Smooth muscle cell of the brain vasculature (primary cell): ENCODE results near the gene AFAP1L1.

Experiments
- DNase-seq: peaks from one replicate; pipeline ENCODE4 v3.0.0-alpha.2; 2012; ENCODE audit warnings: low read depth, low spot score

AFAP1L1 gene

DNA sequence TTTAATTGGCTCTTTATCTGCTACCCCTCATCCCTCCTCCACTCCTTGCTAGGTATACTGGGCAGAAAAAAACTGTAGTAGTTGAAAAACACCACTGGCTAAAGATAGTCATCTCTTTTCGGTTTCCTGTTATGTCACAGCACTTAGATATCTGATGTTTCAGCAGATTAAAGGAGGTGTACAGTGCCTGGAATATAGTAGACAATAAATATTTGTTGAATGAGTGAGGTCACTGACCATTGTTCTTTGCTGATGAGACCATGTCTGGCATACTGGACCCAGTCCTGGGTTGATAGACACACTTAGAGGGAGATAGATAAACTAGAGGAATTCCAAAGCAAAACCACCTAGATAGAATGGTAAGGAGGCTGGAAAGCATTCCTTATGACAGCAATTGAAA is 76.9 kb downstream of the AFAP1L1 start:
- no peak for DNase-seq

DNA sequence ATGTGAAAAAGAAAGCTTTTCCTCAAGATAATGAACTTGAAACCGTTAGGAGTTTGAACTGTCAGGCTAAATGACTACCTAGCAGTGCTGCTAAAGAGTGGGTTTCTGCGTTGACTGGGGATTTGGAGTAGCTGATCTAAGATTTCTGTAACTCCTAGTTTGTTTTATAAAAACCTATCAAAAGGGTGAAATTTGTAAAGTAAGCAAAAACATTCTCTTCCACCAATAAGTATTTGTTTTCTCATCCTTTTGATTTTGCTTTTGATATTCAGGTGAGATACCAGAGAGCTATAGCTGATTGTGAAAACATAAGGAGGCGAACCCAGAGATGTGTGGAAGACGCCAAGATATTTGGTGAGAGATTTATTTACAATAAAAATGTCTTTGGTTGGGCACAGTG is 77.7 kb downstream of the AFAP1L1 start:
- DNase-seq: no peak

DNA sequence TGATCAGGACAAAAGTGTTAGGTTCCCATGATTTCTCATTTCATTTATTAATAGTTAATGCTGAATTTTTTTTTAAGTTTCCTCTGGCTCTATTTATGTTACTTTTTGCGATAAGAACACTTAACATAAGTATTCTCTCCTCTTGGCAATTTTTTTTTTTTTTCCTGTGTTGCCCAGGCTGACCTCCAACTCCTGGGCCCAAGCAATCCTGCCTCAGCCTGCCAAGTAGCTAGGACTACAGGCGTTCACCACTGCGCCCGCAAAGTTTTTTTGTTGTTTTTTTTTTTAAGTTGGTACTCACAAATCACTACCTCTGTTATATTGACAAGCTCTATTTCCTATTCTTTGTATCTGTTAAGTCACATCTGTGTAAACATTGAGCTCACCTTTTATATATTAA is 80.5 kb downstream of the AFAP1L1 start:
- DNase-seq: no peak

DNA sequence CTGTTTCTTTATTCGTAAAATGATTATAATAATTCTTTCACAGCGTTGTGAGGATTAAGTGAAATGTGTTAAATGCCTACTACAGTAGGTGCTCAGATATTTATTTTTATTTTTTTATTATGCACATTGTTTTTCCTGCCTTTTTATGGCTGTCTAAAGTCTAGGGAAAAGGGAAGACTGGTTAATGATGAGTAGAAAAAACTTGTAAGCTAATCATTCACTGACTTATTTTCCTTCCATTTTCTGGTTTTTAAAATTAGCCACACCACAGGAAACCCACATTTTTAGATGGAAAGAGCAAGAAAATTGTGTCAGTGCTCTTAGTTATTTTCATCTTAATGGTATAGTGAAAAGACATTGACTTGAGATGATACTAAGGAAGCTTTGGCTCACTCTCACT is 82.3 kb downstream of the AFAP1L1 start:
- no peak for DNase-seq

DNA sequence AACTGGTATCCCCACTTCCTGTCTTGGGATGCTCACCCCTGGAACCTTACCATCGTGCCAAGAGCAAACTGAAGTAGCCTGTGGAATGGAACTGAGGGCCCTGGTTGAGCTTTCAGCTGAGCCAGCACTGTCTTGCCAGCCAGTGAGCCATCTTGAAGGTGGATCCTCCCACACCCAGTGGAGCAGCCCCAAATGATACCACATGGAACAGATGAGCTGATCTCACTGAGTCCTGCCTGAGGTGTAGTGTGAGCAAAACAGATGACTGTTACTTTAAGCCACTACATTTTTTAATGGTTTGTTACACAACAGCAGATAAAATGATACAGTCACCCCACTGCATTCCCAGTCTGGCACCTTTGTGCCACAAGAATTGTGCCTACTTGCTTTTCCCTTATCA is 84.0 kb downstream of the AFAP1L1 start:
- DNase-seq: no peak

DNA sequence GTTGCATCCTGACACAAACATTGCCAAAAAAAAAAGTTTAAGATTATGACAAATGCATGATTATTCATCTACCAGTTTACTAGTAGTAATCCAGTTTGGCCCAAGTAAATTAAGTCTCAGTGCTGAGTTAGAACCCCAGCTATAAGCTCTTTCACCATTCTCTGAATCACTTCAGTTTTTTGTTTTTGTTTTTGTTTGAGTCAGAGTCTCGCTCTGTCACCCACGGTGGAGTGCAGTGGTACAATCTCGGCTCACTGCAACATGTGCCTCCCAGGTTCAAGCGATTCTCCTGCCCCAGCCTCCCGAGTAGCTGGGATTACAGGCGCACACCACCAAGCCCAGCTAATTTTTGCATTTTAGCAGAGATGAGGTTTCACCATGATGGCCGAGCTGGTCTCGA is 84.7 kb downstream of the AFAP1L1 start:
- DNase-seq: no peak

DNA sequence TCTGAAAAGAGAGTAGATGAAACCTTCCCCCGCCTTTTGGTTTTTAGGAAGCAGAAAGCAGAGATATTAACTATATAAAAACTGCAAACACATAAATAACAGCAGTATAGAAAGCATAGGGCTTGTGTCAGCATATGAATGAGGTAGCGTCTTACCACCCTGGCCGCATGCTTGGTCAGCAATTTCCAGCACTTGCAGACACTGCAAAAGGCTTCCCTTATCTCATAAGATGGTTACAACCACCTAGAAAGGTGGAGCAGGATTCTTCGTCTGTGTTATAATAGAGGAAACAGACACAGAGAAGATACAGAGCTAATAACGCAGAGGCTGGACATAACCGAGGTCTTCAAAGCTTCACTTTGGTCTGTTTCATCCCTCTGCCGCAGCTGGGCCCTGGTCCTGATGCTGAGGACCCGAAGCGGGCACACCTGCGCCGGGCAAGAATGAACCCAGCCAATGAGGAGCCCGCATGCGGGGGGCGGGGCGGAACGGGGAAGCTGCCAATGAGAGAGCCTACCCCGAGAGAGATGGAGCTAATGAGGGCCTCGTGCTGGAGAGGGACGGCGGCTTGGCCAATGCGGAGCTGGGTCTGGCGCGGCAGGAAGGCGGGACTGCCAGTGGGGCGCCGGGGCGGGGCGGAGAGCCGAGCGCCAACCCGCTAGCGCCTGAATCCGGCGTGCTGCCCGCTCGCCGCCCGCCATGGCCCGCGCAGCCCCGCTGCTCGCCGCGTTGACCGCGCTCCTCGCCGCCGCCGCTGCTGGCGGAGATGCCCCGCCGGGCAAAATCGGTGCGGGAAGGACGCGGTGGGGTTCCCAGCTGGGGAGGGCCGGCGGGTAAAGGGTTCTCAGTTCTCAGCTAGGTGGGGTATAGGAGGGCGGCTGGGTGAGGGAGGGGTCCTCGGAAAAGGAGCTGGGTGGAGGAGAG is 86.0 kb downstream of the AFAP1L1 start, which contains the start of gene PCYOX1L:
Gene PCYOX1L, plus strand, starts transcription at position 677 of the 924 bp plus-strand sequence. Its CDS starts 23 bp downstream, at position 700.
- peak; percentile 86 for DNase-seq

DNA sequence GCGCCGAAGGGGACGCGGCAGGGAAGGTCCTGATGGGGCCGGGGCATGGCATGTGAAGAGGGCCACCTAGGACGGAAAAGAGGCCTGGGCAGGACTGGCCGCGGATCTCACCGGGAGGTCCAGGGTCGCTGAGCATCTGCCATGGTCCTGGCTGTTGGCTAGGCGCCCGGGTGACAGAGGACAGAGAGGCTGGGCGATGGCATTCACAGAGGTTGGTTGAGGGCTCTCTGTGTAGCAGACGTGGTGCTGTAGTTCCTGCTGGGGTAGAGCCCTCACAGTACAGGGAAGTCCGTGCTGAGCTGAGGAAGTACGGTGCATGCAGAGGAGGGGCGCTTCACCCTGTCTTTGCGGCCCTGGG is 86.6 kb downstream of the AFAP1L1 start:
- no peak for DNase-seq

DNA sequence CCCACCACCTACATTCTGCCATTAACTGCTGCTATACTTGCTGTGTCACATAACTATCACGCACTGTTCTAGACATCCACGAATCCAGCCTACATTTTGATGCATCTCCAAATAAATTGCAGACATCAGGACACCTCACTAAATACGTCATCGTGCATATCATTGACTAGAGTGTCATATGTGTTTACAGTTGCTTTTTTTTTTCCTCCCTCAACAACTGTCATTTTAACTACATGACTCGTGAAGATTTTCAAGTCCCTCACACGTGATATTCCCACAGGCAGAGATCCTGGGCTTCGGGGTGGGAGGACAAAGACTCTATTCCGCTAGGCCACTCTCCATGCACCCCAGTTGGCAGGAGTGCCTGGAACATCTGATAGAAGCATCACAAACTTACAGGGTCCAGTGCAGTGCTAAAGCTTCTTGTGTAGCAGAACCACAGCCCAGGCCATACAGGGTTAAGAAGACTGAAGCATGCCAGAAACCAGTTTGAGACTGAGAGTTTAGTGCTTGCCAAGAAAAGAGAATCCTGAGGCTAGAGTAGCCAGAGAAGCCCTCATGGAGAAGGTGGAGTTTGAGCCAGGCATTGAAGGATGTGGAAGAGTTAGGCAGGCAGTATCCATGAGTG is 87.3 kb downstream of the AFAP1L1 start:
- DNase-seq: no peak

DNA sequence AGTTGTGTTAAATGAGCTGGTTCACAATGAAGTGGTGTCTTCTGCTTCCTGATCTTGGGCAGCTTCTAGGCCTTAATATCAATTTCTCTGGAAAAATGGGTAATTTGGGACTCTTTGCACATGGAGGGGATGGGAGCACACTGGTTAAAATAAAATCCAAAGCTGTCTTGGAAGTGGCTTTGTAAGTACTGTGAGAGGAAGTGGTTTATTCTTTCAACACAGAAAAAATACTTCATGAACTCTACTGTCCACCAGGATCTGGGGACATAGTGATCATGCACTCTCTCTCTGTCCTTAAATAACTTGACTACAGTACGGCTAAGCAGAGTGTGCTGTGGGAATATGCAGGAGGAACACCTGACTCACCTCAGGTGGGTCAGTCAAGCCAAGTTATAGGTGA is 88.6 kb downstream of the AFAP1L1 start:
- DNase-seq: no peak

DNA sequence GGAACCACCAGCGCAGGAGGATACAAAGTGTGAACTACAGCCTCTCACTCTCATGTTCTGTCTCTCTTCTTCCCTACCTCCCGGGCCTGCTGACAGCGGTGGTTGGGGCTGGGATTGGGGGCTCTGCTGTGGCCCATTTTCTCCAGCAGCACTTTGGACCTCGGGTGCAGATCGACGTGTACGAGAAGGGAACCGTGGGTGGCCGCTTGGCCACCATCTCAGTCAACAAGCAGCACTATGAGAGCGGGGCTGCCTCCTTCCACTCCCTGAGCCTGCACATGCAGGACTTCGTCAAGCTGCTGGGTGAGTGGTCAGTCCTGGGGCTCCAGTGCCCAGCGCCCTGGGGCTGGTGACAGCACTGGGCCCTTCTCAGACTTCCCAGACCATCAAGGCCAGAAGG is 90.9 kb downstream of the AFAP1L1 start:
- DNase-seq: no peak

DNA sequence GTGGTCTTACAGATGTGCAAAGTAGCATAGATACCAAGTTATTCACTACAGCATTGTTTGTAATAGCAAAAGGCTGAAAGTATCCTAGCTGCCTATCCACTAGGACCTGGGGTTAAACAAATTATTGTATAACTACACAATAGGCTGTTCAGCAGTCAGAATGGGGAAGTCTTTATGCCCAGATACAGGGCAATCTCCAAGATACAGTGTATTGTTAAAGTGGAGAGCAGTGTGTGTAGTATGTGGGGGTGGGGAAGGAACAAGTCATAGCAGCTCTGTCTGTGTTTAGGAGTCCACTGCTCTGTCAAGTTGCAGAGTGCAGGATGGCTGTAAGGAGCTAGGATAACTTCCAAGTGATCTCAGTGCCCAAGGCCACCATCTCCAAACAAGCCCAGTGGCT is 91.7 kb downstream of the AFAP1L1 start:
- no peak for DNase-seq

DNA sequence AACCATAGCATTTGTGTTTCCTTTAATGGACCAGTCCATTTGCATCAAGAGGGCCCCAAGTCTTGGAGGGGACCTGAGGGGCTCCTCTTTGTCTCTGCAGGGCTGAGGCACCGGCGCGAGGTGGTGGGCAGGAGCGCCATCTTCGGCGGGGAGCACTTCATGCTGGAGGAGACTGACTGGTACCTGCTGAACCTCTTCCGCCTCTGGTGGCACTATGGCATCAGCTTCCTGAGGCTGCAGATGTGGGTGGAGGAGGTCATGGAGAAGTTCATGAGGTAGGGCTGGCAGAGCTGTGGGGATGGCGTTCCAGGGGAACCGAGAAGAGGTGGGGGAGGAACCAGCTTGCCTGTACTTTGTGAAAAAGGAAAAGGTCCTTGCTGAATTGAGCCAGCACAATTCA is 92.3 kb downstream of the AFAP1L1 start:
- no peak for DNase-seq

DNA sequence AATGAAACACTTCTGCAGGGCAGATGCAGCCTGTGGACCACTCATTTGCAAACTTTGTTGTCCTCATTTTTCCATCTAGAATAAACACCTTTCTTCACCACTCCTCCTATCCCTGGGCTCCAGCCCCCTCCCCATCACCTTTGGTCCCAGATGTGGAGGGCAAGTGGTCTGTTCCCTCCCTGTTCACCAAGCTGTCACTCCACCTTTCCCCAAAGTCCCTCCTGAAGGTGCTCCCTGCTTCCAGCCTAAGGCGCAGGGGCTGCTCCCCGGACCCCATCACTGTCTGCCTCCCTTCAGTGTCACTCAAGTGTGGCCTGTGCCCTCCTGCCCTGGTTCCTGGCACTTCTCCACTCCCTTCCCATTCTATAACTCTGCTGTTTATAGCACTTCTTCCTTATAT is 93.1 kb downstream of the AFAP1L1 start:
- no peak for DNase-seq

DNA sequence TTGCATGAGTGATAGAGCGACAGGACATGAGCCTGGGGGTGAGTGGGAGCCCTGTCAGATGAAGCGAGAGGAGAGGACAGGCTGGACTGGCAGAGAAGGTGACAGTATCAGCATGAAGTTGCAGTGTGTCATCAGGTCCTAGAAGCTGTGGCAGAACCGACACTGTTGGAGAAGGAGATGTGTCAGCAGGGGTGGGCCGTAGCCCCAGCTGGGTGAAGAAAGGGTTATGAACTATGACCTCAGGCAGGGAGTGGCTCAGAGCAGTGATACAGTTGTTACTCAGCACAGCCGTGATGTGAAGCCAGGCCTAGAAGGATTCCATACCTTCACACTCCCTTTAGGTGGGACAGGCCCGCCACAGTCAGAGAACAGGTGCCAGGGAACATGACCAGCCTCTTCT is 93.8 kb downstream of the AFAP1L1 start:
- DNase-seq: no peak

DNA sequence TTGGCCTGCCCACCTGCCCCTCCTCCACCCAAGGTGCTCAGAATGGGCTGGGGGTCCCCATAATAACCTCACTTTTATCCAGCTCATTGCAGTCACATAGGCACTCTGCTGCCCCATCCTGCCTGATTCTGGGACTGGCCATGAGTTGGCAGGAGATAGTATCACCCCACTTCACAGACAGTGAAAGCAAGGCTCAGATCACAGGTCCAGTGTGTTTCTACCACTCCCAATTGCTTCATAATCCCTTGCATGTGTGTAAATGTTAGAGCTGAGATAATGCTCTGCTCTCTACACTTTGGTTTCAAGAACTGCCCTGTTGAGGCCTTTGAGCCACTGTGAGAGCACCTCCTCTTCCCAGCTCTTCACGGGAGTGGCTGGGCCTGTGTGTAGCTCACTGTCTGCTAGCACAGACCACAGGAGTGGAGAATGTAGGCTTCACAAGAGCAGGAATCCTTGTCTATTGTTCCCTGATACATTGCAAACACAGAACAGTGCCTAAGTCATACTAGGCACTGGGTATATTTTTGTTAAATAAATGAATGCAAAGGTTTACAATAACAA is 94.6 kb downstream of the AFAP1L1 start:
- DNase-seq: no peak

DNA sequence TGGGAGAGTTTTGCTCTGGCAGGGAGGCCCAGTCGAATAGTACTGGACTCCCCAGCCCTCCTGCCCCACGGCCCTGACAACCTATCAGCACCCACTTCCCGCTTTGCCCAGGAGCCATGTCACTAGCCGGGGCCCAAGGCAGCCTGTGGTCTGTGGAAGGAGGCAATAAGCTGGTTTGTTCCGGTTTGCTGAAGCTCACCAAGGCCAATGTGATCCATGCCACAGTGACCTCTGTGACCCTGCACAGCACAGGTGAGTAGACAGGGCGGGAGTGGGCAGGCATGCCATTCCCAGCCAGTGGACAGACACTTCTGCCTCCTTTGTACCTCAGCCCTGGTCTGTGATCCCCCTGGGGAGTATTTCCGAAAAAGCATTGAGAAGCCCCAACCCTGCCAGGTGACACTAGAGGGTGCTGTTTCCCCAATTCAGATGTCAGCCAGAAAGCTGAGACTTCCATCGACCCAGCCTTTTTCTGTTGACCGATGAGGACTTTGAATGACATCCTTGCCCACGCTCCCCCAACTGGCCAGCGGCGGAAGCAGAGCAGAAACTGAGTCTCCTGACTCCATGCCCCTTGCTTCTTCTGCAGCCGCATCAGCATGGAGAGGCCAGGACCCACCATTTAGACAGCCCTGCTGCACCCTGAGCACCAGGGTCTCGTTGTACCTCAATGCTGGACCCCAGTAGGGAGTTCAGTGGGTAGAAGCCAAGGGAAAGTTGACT is 95.8 kb downstream of the AFAP1L1 start:
- DNase-seq: peak; percentile 61

DNA sequence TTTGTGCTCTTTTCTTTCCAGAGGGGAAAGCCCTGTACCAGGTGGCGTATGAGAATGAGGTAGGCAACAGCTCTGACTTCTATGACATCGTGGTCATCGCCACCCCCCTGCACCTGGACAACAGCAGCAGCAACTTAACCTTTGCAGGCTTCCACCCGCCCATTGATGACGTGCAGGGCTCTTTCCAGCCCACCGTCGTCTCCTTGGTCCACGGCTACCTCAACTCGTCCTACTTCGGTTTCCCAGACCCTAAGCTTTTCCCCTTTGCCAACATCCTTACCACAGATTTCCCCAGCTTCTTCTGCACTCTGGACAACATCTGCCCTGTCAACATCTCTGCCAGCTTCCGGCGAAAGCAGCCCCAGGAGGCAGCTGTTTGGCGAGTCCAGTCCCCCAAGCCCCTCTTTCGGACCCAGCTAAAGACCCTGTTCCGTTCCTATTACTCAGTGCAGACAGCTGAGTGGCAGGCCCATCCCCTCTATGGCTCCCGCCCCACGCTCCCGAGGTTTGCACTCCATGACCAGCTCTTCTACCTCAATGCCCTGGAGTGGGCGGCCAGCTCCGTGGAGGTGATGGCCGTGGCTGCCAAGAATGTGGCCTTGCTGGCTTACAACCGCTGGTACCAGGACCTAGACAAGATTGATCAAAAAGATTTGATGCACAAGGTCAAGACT is 96.5 kb downstream of the AFAP1L1 start:
- DNase-seq: no peak

DNA sequence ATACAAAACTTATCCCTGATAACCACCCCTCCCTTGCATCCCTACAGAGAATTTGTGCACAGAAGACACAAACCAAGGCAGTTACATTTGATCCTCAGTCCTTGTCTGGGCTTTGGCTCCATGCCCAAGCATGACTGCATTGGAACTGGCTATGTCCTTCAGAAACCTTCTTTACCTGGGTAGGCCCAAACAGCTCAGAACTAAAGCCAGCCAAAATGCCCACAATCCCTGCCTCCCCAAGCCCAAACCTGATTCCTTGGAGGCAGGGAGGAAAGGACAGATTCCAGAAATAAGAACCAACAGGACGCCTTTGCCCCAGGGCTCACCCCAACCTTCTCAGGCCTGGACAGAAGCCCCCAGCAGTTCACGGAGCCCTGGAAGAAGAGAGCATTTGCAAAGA is 99.2 kb downstream of the AFAP1L1 start:
- DNase-seq: no peak

DNA sequence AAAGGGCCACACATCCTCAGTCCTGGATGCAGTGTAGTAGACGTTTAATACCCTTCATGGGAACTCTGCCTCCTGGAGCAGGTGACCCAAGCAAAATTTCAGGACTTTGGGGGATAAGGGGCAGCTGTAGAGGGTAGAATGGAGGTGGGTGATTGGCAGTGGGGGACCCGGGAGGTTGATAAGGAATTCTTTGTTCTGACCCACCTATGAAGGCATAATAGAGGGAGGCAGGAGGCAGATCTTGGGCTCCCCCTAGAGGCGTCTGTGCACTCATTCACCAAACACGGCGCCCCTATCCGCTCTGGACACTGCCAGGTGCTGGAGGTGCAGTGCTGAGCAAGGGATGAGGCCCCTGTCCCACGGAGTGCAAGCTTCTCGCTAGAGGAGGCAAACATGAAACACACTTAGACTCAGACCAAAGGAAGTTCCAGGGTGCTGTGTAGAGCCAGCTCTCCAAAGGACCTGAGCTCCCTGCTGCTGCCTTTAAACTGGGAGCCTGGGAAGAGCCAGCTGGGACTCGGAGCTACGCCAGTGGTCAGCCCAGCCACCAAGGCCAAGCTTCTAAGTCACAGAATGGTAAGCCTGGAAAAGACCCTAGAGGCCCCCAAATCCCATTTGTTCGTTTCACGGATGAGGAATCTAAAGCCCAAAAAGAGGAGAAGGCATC is 99.8 kb downstream of the AFAP1L1 start:
- DNase-seq: no peak
